Keratinocyte (primary cell): ENCODE results near the gene LRRC58. TPM values are rescaled to one million over a fixed set of nuclear protein-coding genes. Genes with fewer than 3 reads are reported as not detected.
"Not testable (repeated sequence)": the region's sequence is repeated elsewhere in the genome, so short reads cannot be mapped to it uniquely, and the experiment has no call there.

ENCODE experiments used
- DNase-seq: peaks from one replicate; pipeline ENCODE4 v3.0.0-alpha.2; 2011; ENCODE audit warnings: low read depth, missing footprints, low spot score
- FAIRE-seq: peaks from 2 replicates; lab custom pipeline; 2011; peaks lifted over from hg19 to GRCh38; lab: Jason Lieb, UNC
- H2AFZ ChIP-seq: 2 replicates; pipeline ENCODE4 v1.6.0; 2012; ENCODE audit warnings: low read length, control low read depth, inconsistent platforms; ENCODE audit not compliant: control insufficient read depth
- H3K27ac ChIP-seq: 2 replicates; pipeline ENCODE4 v1.5.1; 2011; ENCODE audit warnings: low read length; ENCODE audit not compliant: control insufficient read depth, insufficient read depth
- H3K27me3 ChIP-seq: 3 replicates; pipeline ENCODE4 v1.6.0; 2011; ENCODE audit warnings: low read length; ENCODE audit not compliant: control insufficient read depth, insufficient read depth; ENCODE audit errors: extremely low read depth
- H3K36me3 ChIP-seq, 2 experiments: 2 replicates in 1 of 2; 3 replicates in 1 of 2; pipeline ENCODE4 v1.5.1; 2011; ENCODE audit warnings: low read length in 2 of 2, mild to moderate bottlenecking in 1 of 2; ENCODE audit not compliant: control insufficient read depth in 2 of 2, insufficient read depth in 2 of 2; ENCODE audit errors: extremely low read depth in 1 of 2
- H3K4me1 ChIP-seq: 3 replicates; pipeline ENCODE4 v1.5.1; 2011; ENCODE audit warnings: low read length; ENCODE audit not compliant: control insufficient read depth, insufficient read depth; ENCODE audit errors: extremely low read depth
- H3K4me2 ChIP-seq: 3 replicates; pipeline ENCODE4 v1.6.0; 2011; ENCODE audit warnings: low read depth, low read length; ENCODE audit not compliant: control insufficient read depth, insufficient read depth; ENCODE audit errors: extremely low read depth
- H3K4me3 ChIP-seq, 3 experiments: fragments of 200-600 bp in 1 of 3; sonication (generic) in 1 of 3; 2 replicates in 2 of 3; 3 replicates in 1 of 3; pipeline ENCODE4 v1.5.1; 2011 to 2016; ENCODE audit warnings: low read length in 3 of 3, mild to moderate bottlenecking in 3 of 3, control low read depth in 2 of 3, inconsistent platforms in 1 of 3, low read depth in 1 of 3, mixed read lengths in 1 of 3, mixed run types in 1 of 3, moderate library complexity in 1 of 3; ENCODE audit not compliant: control insufficient read depth in 2 of 3, insufficient read depth in 2 of 3; ENCODE audit errors: extremely low read depth in 1 of 3
- H3K79me2 ChIP-seq: 2 replicates; pipeline ENCODE4 v1.6.0; 2012; ENCODE audit warnings: low read length; ENCODE audit not compliant: control insufficient read depth, insufficient read depth
- H3K9ac ChIP-seq: 3 replicates; pipeline ENCODE4 v1.6.0; 2011; ENCODE audit warnings: low read length; ENCODE audit not compliant: control insufficient read depth, insufficient read depth; ENCODE audit errors: extremely low read depth
- H3K9me1 ChIP-seq: 3 replicates; pipeline ENCODE4 v1.6.0; 2011; ENCODE audit warnings: low read length; ENCODE audit not compliant: control insufficient read depth, insufficient read depth; ENCODE audit errors: extremely low read depth
- H3K9me3 ChIP-seq: 2 replicates; pipeline ENCODE4 v1.5.1; 2012; ENCODE audit warnings: low read depth, low read length; ENCODE audit not compliant: control insufficient read depth
- H4K20me1 ChIP-seq: 3 replicates; pipeline ENCODE4 v1.6.0; 2011; ENCODE audit warnings: low read length; ENCODE audit not compliant: control insufficient read depth, insufficient read depth; ENCODE audit errors: extremely low read depth
- CTCF ChIP-seq, 3 experiments: IDR thresholded peaks in 1 of 3; conservative IDR thresholded peaks in 1 of 3; optimal IDR thresholded peaks in 1 of 3; 2 replicates in 2 of 3; 3 replicates in 1 of 3; pipeline versions ENCODE3 to v1.5.1; 2011; ENCODE audit warnings: low read length in 3 of 3, mild to moderate bottlenecking in 3 of 3, moderate library complexity in 2 of 3, control low read depth in 1 of 3, inconsistent platforms in 1 of 3; ENCODE audit not compliant: insufficient read depth in 2 of 3; ENCODE audit errors: extremely low read depth in 1 of 3
- EZH2 ChIP-seq: IDR thresholded peaks from one replicate; pipeline ENCODE4 v1.6.1; 2012; ENCODE audit warnings: inconsistent platforms, mild to moderate bottlenecking, low read length, moderate library complexity
- dilution Hi-C: fragments of 300-500 bp; cut with MboI; formaldehyde crosslinking; loops from one replicate; pipeline ENCODE4 v1.7.0; 2020; ENCODE audit warnings: low sequenced_read_pairs; ENCODE audit not compliant: extremely low pct_ligation_motif_present
- polyA plus RNA-seq, 5 experiments: library from polyadenylated mRNA; depleted of rRNA in 3 of 5; stranded (reverse) in 3 of 5; stranded (forward) in 1 of 5; unstranded in 1 of 5; fragments of >200 nt; gene quantifications; 1 replicate in 1 of 5; 2 replicates in 3 of 5; 3 replicates in 1 of 5; pipeline versions ENCODE4 v1.2.1 to v1.2.3, GENCODE V29; 2011 to 2012; ENCODE audit warnings: missing spikeins in 2 of 5, low read depth in 1 of 5, low replicate concordance in 1 of 5

LRRC58 gene
- polyA plus RNA-seq, 1 donor (not counting 4 experiments of a cell fraction or from before 2014, with no cell fraction given), result 17.4 TPM

- Histone ChIP-seq H3K9ac (no peak overlapping the region), H3K9me3 (no peaks in the 10 kb centered on the region), H3K4me1 (no peaks in the 10 kb centered on the region), H3K36me3 (no peaks in the 10 kb centered on the region), H3K9me1 (no peaks in the 10 kb centered on the region), H3K4me3 (no peak overlapping the region), H4K20me1 (no peaks in the 10 kb centered on the region), H3K4me2 (no peak overlapping the region), H2AFZ (no peak overlapping the region), H3K27ac (no peak overlapping the region), H3K79me2 (no peaks in the 10 kb centered on the region), H3K27me3 (no peaks in the 10 kb centered on the region)
- TF ChIP-seq EZH2, result no peak
- no peak for TF ChIP-seq CTCF (optimal IDR thresholded peaks at IDR 0.05 in 1 of 3, IDR thresholded peaks at IDR 0.05 in 1 of 3, conservative IDR thresholded peaks at IDR 0.05 in 1 of 3; ENCODE audit: extremely low read depth in 1 of 3, insufficient read depth in 2 of 3, low read length in 3 of 3)
- DNase-seq, result no peak
- dilution Hi-C loops, result no loop called here
- no peak for FAIRE-seq
Measured at GRCh38 chr3:120381503-120381902, 32.3 kb upstream of the LRRC58 start.

- H4K20me1 ChIP-seq, H3K36me3 ChIP-seq, H3K4me1 ChIP-seq, dilution Hi-C loops, DNase-seq, H3K9me1 ChIP-seq, H2AFZ ChIP-seq, H3K9ac ChIP-seq, H3K79me2 ChIP-seq, H3K4me2 ChIP-seq, FAIRE-seq, H3K4me3 ChIP-seq, H3K27me3 ChIP-seq, H3K27ac ChIP-seq, H3K9me3 ChIP-seq: not testable (repeated sequence)
Measured at GRCh38 chr3:120377948-120378347, 28.8 kb upstream of the LRRC58 start.

GRCh38 chr3:120370463-120370862 is 21.3 kb upstream of the LRRC58 start:
- dilution Hi-C loops, result no loop called here
- TF ChIP-seq EZH2 (no peak), CTCF (optimal IDR thresholded peaks at IDR 0.05 in 1 of 3, IDR thresholded peaks at IDR 0.05 in 1 of 3, conservative IDR thresholded peaks at IDR 0.05 in 1 of 3; ENCODE audit: extremely low read depth in 1 of 3, insufficient read depth in 2 of 3, low read length in 3 of 3) (no peak)
- no peak overlapping the region for H3K4me2 ChIP-seq
- H3K36me3 ChIP-seq, result no peaks in the 10 kb centered on the region
- H3K79me2 ChIP-seq, result no peaks in the 10 kb centered on the region
- no peak overlapping the region for H3K27ac ChIP-seq
- no peaks in the 10 kb centered on the region for H3K9me3 ChIP-seq
- DNase-seq, result no peak
- no peaks in the 10 kb centered on the region for H3K27me3 ChIP-seq
- no peak overlapping the region for H2AFZ ChIP-seq
- no peaks in the 10 kb centered on the region for H3K4me1 ChIP-seq
- no peaks in the 10 kb centered on the region for H3K9me1 ChIP-seq
- FAIRE-seq, result no peak
- H3K9ac ChIP-seq, result no peak overlapping the region
- no peak overlapping the region for H3K4me3 ChIP-seq
- H4K20me1 ChIP-seq, result no peaks in the 10 kb centered on the region
